Heart left ventricle (tissue), 16 donors: ENCODE data around the gene PCGF3. TPM values are rescaled to one million over a fixed set of nuclear protein-coding genes. Genes with fewer than 3 reads are reported as not detected.
A peak's percentile ranks its signal among the peaks of the same experiment; 100 is the strongest.
"Not testable (repeated sequence)": the region's sequence is repeated elsewhere in the genome, so short reads cannot be mapped to it uniquely, and the experiment has no call there.

Experiments used
- ATAC-seq, 4 donors: fragments of 200-7000 bp; cut with Tn5 transposase; one replicate each; pipeline ENCODE4 v1.9.1; 2020 to 2022; ENCODE audit warnings: moderate library complexity in 4 of 4, mild to moderate bottlenecking in 3 of 4, moderate number of reproducible peaks in 1 of 4
- DNase-seq, 5 donors: peaks; one replicate each; pipeline ENCODE4 v3.0.0-alpha.2; 2020
- H3K27ac ChIP-seq, 12 donors: fragments of 200-600 bp; sonication (generic) in 4 of 12; one replicate each; pipeline versions ENCODE4 v1.5.0 to v1.8.0; 2016 to 2022; ENCODE audit warnings: mild to moderate bottlenecking in 2 of 12
- H3K27me3 ChIP-seq, 9 donors: fragments of 200-600 bp; sonication (generic) in 2 of 9; one replicate each; pipeline versions ENCODE4 v1.5.1 to v1.8.0; 2016 to 2022; ENCODE audit warnings: mild to moderate bottlenecking in 3 of 9
- H3K36me3 ChIP-seq, 9 donors: fragments of 200-600 bp; sonication (generic) in 2 of 9; one replicate each; pipeline versions ENCODE4 v1.5.0 to v1.8.0; 2018 to 2022; ENCODE audit warnings: mild to moderate bottlenecking in 2 of 9
- H3K4me1 ChIP-seq, 12 donors: fragments of 200-600 bp; sonication (generic) in 4 of 12; one replicate each; pipeline versions ENCODE4 v1.5.0 to v1.8.0; 2016 to 2022; ENCODE audit warnings: mild to moderate bottlenecking in 3 of 12
- H3K4me3 ChIP-seq, 12 donors: fragments of 200-600 bp; sonication (generic) in 4 of 12; one replicate each; pipeline versions ENCODE4 v1.5.0 to v1.8.0; 2017 to 2022; ENCODE audit warnings: mild to moderate bottlenecking in 9 of 12, moderate library complexity in 4 of 12
- H3K9me3 ChIP-seq, 12 donors: fragments of 200-600 bp; sonication (generic) in 4 of 12; one replicate each; pipeline versions ENCODE4 v1.5.0 to v1.8.0; 2016 to 2022; ENCODE audit warnings: mild to moderate bottlenecking in 1 of 12
- POLR2A ChIP-seq, 2 donors: fragments of 450-650 bp; IDR thresholded peaks; one replicate each; pipeline ENCODE4 v1.6.1; 2017; ENCODE audit warnings: antibody characterized with exemption in 2 of 2, mild to moderate bottlenecking in 2 of 2, moderate library complexity in 2 of 2
- WGBS, 4 donors: extraction: QIAGEN DNeasy Blood & Tissue Kit in 2 of 4; methylation state at CpG; one replicate each; pipeline versions ENCODE4 v1.1.5 to v1.1.7; 2013 to 2018; 5-methylcytosine and 5-hydroxymethylcytosine counted together
- intact Hi-C, 10 donors: fragments of 100-400 bp; cut with DNase I; formaldehyde crosslinking; loops; one replicate each; pipeline versions ENCODE4 v1.11.1 to v1.14.2; 2022
- polyA plus RNA-seq, 2 donors: library from polyadenylated mRNA; stranded (reverse); fragments of 200-250 nt; gene quantifications; one replicate each; pipeline ENCODE4 v1.2.3, GENCODE V29; 2013
- total RNA-seq, 9 donors: library from RNA; depleted of rRNA in 2 of 9; stranded (reverse); fragments of >200 nt in 2 of 9; fragmentation: NEBNext Ultra II Directional in 3 of 9; extraction: Animal tissue kit (Norgen Biotek cat#: 25700) in 3 of 9; gene quantifications; one replicate each; pipeline versions ENCODE4 v1.1.0 to v1.2.4, GENCODE V29; 2016 to 2023
- TF ChIP-seq, protein P1 (sequence below), 12 donors: fragments of 200-600 bp; sonication (generic) in 4 of 12; IDR thresholded peaks; one replicate each; pipeline versions ENCODE4 v1.5.0 to v1.8.0; 2018 to 2022; ENCODE audit warnings: antibody characterized with exemption in 12 of 12, mild to moderate bottlenecking in 5 of 12
- donor health status: ischemic (EF 13 %, LVEDD 7.1; RV severe dilation, severe dysfunction).
- donor health status: healthy with polysubstance abuse.
- donor health status: DM: no; HTN: yes; CAD: no.
- donor health status: DM: no; HTN: no; CAD: no.
- donor health status: ischemic (EF 25% LVEDD 6.9; RV normal size, moderate dysfunction).
- donor health status: ischemic (EF 25% LVEDD 5.7; RV mildly dilated, moderate dysfunction).
- donor health status: healthy.
- donor health status: DM: yes; HTN: yes; CAD: no.
- donor health status: ischemic (EF 35%, LVEDD 5.7; RV mildly dilated, moderate dysfunction).
- donor health status: nonischemic (EF 11% LVEDD 7.7; RV severe dilation, severe dysfunction).
- donor health status: DM: yes; HTN: yes; CAD: no.
- donor health status: PGD.
- donor health status: ischemic (EF 29% LVEDD 5.4; RV normal size, mild dysfunction).
- donor health status: nonischemic (EF 23%, LVEDD 6.1; RV moderate dilation, normal function).

PCGF3 gene
- total and polyA plus RNA-seq, 11 donors, result 16.2 to 45.7 (median 22.5) TPM

- WGBS, 4 donors, result 92 to 97% (median 96%) methylated on average over 9 of the region's 9 CpGs
- ATAC-seq, result no peak
- Histone ChIP-seq H3K27ac (no peak overlapping the region), H3K9me3 (no peaks in the 10 kb centered on the region), H3K36me3 (peaks cover 0 to 67% (median 48%) of the 10 kb centered on the region in 9 donors), H3K27me3 (no peaks in the 10 kb centered on the region), H3K4me1 (peaks cover 0 to 80% (median 44%) of the 10 kb centered on the region in 12 donors), H3K4me3 (no peak overlapping the region)
- TF ChIP-seq, protein P1, sequence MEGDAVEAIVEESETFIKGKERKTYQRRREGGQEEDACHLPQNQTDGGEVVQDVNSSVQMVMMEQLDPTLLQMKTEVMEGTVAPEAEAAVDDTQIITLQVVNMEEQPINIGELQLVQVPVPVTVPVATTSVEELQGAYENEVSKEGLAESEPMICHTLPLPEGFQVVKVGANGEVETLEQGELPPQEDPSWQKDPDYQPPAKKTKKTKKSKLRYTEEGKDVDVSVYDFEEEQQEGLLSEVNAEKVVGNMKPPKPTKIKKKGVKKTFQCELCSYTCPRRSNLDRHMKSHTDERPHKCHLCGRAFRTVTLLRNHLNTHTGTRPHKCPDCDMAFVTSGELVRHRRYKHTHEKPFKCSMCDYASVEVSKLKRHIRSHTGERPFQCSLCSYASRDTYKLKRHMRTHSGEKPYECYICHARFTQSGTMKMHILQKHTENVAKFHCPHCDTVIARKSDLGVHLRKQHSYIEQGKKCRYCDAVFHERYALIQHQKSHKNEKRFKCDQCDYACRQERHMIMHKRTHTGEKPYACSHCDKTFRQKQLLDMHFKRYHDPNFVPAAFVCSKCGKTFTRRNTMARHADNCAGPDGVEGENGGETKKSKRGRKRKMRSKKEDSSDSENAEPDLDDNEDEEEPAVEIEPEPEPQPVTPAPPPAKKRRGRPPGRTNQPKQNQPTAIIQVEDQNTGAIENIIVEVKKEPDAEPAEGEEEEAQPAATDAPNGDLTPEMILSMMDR (IDR thresholded peaks at IDR 0.05), result no peak
- no peak for TF ChIP-seq POLR2A (IDR thresholded peaks at IDR 0.05)
- intact Hi-C loops, result no loop called here
- DNase-seq, result peak in 2 of 5 donors; percentile 18 to 29
Observed at GRCh38 chr4:776743-777441, 71.3 kb downstream of the PCGF3 start.

- intact Hi-C loops, result no loop called here
- Histone ChIP-seq H3K27me3 (no peaks in the 10 kb centered on the region), H3K27ac (no peak overlapping the region), H3K9me3 (no peaks in the 10 kb centered on the region), H3K4me3 (no peak overlapping the region), H3K4me1 (peaks cover 0 to 79% (median 46%) of the 10 kb centered on the region in 12 donors), H3K36me3 (peaks cover 0 to 67% (median 48%) of the 10 kb centered on the region in 9 donors)
- DNase-seq (peak in 1 of 5 donors; percentile 8), ATAC-seq (no peak)
- WGBS, 4 donors, result 87 to 95% (median 90%) methylated on average over 6 of the region's 6 CpGs
- TF ChIP-seq POLR2A (IDR thresholded peaks at IDR 0.05), result no peak
- TF ChIP-seq, protein P1 (IDR thresholded peaks at IDR 0.05), result no peak
Observed at GRCh38 chr4:777520-778262, 72.1 kb downstream of the PCGF3 start.

GRCh38 chr4:779555-779954, 73.9 kb downstream of the PCGF3 start:
- Histone ChIP-seq H3K36me3 (peaks cover 0 to 59% (median 48%) of the 10 kb centered on the region in 9 donors), H3K27me3 (peaks cover 0 to 4% (median 0%) of the 10 kb centered on the region in 9 donors), H3K9me3 (no peaks in the 10 kb centered on the region), H3K4me3 (peak overlapping the region in 4 of 12 donors; percentile 82 to 100 (median 92)), H3K4me1 (peaks cover 0 to 67% (median 38%) of the 10 kb centered on the region in 12 donors), H3K27ac (no peak overlapping the region)
- TF ChIP-seq POLR2A (IDR thresholded peaks at IDR 0.05), result no peak
- TF ChIP-seq, protein P1 (IDR thresholded peaks at IDR 0.05), result no peak
- DNase-seq, result peak in 1 of 5 donors; percentile 11
- intact Hi-C loops, result no loop called here
- no peak for ATAC-seq
- WGBS, 4 donors, result 81 to 93% (median 85%) methylated on average over 2 of the region's 2 CpGs

DNA sequence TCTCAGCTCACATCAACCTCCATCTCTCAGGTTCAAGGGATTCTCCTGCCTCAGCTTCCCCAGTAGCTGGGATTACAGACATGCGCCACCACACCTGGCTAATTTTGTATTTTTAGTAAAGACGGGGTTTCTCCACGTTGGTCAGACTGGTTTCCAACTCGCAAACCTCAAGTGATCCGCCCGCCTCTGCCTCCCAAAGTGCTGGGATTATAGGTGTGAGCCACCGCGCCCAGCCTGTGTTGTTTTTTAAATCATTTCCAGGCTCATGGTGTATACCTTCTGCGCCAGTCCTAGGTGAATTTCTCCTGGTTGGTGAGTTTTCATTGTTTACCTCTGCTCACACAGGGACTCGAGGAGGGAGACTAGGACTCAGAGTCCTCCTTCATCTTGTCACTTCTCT, 74.6 kb downstream of the PCGF3 start:
- Histone ChIP-seq H3K27ac (peak overlapping the region in 3 of 12 donors; percentile 94 to 98 (median 95)), H3K36me3 (peaks cover 0 to 52% (median 48%) of the 10 kb centered on the region in 9 donors), H3K27me3 (peaks cover 0 to 11% (median 4%) of the 10 kb centered on the region in 9 donors), H3K4me1 (peaks cover 0 to 61% (median 36%) of the 10 kb centered on the region in 12 donors), H3K4me3 (peak overlapping the region; percentile 74 to 100 (median 96))
- 83 to 87% (median 85%) methylated on average over 10 of the region's 10 CpGs for WGBS, 4 donors
- ATAC-seq, H3K9me3 ChIP-seq: not testable (repeated sequence)
- intact Hi-C loops, result loop anchor here in 2 of 10 donors (5.0 to 10.0 kb wide), 3 partner anchors 152 to 205 kb away; partner anchors contain the start of genes GAK (in 2 of the 2), TMEM175 (in 2 of the 2) and IDUA (in 1 of the 2)
- peak in 1 of 5 donors; percentile 14 for DNase-seq
